Measurements from ENCODE around the gene CACNA1S. TPM values are rescaled to one million over a fixed set of nuclear protein-coding genes. Genes with fewer than 3 reads are reported as not detected.

Gene CACNA1S
- polyA plus RNA-seq, 10 donors, result 21.3 to 56.2 (median 40.1) TPM

DNA sequence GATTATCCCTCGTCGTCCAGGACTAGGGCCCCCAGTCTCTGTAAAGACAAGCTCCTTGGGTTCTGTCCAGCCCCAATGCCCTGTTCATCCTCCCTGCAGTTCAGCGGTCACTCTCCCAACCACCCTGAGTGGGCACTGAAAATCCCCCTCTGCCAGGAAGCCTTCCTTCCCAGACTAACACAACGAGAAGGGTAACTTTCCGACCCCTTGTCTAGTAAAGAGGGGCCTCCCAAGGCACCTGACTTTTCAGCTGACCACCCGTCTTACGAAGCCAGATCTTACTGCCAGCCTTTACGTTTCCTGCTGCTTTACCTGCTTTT, 28.7 kb upstream of the CACNA1S start:
- DNase-seq, result no peak

DNA sequence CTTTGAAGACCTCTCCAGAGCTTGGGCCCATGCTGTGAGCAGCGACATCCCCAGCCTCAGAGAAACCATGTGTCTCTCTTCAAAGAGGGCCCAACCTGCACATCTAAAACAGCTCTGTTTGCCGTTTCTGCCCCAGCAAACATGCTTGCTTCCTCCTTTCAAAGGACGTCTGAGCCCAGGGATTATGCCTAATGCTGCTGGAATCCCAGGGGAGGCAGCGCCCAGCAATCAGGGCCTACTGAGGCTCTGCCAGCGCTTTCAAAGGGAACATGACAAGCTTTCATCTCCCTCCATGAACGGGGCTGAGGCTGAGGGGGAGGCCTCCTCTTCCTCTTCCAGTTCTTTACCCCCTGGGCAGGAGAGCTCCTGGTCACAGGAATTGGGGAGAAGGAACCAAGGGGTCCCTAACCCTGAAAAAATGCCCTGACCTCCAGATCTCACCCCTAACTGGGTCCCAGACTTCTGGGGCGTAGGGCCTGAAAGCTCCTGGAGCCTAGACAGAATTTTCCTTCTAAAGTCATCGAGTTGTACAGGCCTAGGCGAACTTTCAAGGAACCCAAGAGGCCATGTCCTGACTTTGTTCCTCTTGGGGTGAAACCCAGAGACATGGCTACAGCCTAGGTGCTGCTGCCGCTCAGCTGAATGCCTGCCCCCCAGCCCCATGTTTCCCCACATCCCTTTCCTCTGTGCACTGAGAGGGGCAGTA, 28.2 kb upstream of the CACNA1S start:
- no peak for DNase-seq

DNA sequence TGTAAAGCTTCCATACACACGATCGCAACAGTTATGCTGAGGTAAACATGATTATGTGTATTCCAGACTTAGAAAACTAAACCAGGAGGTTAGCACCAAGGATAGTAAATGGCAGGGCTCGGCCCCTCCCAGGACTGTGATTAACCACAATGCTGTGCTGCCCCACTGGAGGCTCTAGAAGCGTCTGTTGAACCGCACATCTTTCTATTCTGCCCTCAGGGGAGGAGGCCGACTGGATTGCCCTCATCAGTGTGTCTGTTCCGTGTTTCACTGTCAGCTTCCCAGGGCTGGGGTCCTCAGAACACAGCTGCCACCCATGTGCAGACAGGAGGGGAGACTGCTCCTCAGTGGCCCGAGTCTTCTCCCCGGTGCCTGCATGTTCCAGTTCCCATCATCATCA, 27.5 kb upstream of the CACNA1S start:
- DNase-seq, result no peak

DNA sequence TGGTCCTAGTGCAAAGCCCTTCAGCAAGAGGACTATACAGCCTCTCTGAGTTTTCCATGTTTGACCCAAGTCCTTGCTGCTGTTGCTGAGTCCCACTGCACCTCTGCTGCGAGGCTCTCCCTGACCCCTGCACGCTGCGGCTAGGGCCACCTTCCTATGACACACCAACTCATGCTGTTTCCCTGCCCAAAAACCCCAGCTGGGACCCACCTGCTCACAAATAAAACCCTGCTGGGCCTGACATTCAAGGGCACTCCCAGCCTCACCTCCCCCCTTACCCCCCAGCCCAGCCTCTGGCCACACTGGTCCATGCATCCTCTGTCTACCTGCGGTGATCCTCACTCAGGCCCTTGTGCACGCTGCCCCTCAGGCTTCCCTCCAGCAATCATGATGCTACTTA, 27.1 kb upstream of the CACNA1S start:
- no peak for DNase-seq

DNA sequence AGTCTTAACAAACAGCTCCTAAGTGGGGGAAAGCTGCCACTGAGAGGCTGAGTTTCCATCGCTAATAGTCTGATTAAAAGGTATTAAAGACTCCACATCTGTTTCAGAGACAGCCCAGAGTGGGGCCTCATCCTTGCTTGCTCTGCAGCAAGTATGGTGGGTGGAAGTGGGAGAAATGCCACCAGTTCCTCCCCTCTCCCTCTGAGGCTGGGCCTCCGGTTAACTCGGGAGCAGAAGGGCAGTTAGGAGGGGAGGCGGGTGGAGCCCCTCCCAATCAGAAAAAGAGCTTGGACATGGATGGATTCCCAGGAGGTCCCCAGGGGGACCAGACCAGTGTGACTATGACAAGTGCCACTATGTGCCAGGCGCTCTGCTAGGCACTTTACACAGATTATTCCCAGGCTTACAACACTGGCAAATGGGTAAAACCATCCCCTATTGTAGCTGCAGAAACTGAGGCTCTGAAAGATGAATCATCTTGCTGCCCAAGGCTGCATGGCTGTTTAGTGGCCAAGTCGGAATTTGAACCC, 26.1 kb upstream of the CACNA1S start:
- no peak for DNase-seq

DNA sequence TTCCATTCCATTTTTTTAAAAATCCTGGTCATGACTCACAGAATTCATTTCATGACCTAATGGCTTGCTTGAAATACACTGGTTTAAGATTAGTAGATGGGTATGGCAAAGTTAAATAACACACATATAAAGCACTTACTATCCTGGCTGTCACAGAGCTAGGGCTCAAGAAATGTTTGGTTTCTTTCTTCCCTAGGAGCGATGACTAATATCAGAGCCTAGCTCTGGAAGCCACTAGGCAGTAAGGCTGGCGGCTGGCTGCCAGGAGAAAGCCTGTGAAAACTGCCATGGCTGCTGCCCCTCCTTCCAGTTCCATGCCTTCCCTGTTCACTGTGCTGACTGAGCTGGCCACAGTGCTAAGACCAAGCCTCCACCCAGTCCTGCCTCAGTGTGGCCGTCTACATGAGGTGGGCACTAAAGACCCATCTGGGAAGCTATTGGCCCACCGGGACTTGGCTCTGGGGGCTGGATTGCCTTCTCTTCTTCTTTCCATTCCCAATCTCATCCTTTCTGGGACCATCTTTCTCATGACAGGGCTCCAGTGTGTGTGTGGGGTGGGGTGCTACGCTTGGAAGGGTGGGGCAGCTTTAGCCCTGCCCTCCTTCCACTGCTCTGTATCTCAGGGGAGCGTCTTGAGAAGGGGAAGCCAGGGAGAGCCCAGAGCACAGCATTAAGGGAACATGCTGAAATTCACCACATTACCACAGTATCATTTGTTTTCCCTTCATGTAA, 25.5 kb upstream of the CACNA1S start:
- peak in 2 of 3 donors; percentile 52 to 73 for DNase-seq

DNA sequence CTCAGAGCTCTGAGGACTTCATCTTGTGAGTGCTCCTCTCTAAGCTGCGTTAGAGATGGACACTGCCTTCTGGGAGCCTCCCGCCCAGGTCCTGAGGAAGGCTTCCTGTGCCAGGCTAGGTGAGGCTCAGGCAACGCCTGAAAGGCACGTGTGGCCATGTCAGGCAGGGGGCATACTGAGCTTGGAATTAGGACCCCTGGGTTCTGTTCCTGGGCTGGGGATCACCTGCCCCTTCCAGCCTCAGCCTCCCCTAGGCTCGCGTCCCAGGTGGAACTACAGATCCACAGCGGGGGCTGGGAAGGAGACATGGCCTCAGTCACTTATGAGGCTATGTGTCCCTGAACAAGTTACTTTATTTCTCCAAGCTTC, 24.8 kb upstream of the CACNA1S start:
- DNase-seq, result no peak

DNA sequence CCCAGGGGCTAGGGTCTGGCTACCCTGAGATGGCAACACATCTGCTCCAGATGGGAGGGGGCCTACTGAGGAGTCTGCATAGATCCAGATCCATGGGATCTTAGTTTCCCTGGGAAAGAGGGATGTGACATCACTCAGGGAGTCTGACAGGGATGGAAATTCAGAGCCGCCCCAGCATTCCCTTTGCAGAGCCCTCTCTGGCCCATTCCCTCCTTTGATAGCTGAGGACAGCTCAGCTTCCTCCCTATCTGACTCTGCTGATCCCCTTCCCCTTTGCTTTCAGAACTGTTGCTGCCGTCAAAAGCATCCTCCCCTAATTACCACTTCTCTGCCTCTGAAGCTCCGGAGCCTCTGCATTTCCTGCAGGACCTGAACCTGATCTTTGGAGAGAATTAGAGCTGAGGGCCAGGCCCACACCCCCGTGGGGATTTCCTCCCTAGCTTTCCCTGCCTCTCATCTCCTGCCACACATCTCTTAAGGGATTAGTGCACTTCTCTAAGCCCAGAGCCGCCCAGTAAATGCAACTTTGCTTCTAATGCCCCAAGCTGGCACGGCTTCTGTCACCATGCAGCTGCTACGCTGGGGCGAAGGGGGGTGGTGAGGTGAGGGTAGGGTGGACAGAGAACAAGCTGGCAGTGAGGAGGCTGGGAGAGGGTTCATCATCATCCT, 24.3 kb upstream of the CACNA1S start:
- no peak for DNase-seq

GRCh38 chr1:201134405-201134804, 22.2 kb upstream of the CACNA1S start:
- DNase-seq, result no peak

GRCh38 chr1:201131398-201131797, 19.2 kb upstream of the CACNA1S start:
- no peak for DNase-seq

- no peak for DNase-seq
Observed at GRCh38 chr1:201128962-201129361, 16.7 kb upstream of the CACNA1S start.

DNA sequence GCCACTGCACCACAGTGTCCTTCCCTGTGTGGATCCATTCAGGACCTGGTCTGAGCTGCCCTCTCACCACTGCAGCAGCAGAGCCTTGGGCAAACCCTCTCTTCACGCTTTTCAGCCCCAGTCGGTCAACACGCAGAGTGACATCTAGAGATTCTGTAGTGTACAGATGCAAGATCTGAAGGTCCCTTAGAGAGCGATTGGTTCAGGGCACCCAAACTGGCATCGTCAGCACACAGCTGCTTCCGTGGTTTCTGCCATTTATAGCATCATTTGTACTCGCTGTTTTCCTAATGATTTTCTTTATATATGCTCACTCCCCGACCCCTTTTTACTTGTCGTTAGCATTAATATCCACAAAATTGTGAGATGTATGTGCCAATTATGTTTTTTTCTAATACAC, 16.2 kb upstream of the CACNA1S start:
- no peak for DNase-seq

- peak in 1 of 3 donors; percentile 44 for DNase-seq
Observed at GRCh38 chr1:201127755-201128455, 15.7 kb upstream of the CACNA1S start.

DNA sequence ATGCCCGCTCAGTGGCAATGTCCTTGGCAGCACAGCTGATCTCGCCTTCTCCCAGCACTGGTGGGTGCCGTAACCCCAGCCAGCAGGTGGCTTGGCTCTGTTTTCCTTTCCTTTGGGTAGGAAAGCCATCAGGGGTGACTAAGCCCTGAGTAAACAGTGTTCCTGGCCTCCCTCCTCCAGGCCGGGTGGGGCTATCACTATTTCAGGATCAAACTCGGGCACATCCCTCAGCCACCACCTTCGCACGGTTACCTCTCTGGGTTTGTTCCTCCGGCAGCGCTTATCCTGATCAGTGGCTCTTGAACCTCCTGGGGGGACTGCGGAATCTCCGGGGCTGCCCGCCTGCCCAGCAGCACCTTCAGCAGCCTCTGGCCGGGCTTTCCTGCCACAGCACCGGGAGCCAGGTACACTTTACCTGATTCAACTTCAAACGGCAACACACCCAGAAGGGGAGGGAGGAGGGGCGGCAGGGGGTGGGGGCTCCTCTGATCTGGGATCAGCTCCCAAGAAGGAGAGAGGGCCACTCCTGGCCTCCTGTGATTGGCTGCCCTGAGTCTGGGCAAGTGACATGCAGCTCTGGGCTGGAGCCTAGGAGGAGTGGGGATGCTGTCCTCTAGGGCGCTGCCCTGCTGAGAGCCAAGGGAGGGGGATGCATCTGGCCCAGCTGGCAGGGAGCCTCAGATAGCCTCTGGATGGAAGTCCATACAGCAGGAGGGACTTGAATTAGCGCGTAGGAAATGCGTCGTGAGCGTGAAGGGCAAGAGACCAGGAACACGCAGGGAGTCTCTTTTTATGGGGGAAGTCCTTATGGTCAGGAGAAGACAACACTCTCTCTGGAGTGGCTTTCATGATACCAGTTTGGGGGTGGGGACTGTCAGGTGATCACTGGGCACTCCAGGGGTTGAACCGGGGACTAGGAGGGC, 14.9 kb upstream of the CACNA1S start, which contains the start of gene ASCL5:
ASCL5 (minus strand) TSS at position 353 of the 923 bp plus-strand sequence. CDS start 11,812 bp downstream, outside the sequence.
- no peak for DNase-seq

- DNase-seq, result no peak
Observed at GRCh38 chr1:201126463-201126831, 14.2 kb upstream of the CACNA1S start.

GRCh38 chr1:201125800-201126199, 13.6 kb upstream of the CACNA1S start:
- peak in 1 of 3 donors; percentile 51 for DNase-seq

GRCh38 chr1:201125019-201125418, 12.8 kb upstream of the CACNA1S start:
- peak in 1 of 3 donors; percentile 48 for DNase-seq

- DNase-seq, result no peak
Observed at GRCh38 chr1:201123866-201124265, 11.6 kb upstream of the CACNA1S start.

DNA sequence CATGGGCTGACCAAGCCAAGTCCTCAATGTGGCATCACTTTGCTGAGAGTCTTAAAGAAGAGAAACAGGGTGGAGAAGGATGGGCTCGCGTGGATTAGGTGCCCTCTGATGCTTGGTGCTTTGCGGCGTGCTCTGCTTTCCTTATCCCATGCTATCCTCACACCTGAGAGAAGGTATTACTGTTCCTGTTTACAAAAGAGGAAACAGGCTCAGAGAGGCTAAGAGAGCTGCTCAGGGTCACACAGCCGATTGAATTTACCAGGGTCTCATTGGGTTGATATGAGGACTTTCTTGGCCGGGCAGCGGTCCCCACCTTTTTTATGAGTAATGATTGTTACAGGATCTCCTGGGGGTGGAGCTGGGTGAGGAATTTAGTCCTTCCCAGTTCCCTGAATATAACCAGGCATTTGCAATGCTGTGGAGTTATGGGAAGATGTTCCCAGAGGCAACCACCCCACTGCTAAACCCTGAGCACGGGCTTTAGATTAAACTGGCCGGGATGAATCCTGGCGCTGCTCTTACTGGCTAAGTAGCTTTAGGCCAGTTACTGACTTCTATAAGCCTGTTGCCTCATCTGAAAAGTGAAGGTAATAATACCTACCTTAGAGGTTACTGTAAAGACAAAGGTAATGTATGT, 10.2 kb upstream of the CACNA1S start:
- DNase-seq, result no peak
